Sigmoid colon (tissue), 3 donors: ENCODE data around the gene JAG1.

Experiments used
- CTCF ChIP-seq, 4 experiments: fragments of 450-650 bp in 3 of 4; fragments of 200-600 bp in 1 of 4; IDR thresholded peaks; one replicate each; pipeline ENCODE4 v1.5.1; 2016 to 2019; ENCODE audit warnings: antibody characterized with exemption in 4 of 4, mild to moderate bottlenecking in 3 of 4, moderate library complexity in 2 of 4
- POLR2A ChIP-seq, 2 donors: fragments of 450-650 bp; IDR thresholded peaks; one replicate each; pipeline ENCODE4 v1.6.1; 2016; ENCODE audit warnings: antibody characterized with exemption in 2 of 2, mild to moderate bottlenecking in 2 of 2, moderate library complexity in 2 of 2

DNA sequence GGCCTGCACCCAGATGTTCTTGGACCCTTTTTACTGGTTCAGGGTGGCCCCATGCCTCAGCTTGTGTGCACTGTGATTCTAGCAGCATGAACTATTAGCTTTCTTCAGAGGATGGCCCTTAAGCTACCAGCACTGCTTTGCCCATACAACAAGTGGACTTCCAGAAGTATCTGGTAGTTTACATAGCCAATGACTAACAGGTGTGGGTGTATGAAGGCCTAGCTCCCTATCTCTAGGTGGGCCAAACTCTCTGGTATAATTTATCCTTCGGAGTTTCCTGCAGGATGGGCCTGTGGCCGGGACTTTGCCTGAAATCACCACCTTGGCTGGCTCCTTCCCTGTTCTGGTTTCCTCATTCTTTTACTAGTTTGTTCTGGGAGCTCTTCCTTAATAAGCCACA is 26.1 kb upstream of the JAG1 start:
- no peak for TF ChIP-seq POLR2A (IDR thresholded peaks at IDR 0.05)
- no peak for TF ChIP-seq CTCF (IDR thresholded peaks at IDR 0.05)
